HepG2 (cell line): Measurements from ENCODE around the gene P3H3. TPM values are rescaled to one million over a fixed set of nuclear protein-coding genes. Genes with fewer than 3 reads are reported as not detected.
A peak's percentile ranks its signal among the peaks of the same experiment; 100 is the strongest.

Experiments
- DNMT3B ChIP-seq: conservative IDR thresholded peaks from 2 replicates; pipeline ENCODE4 v1.6.1; 2016; ENCODE audit warnings: missing biosample characterization, control low read depth
- GATAD2A ChIP-seq: IDR thresholded peaks from 2 replicates; pipeline ENCODE4 v1.6.1; 2016
- HOXA3 ChIP-seq: sonication (generic); formaldehyde crosslinking; IDR thresholded peaks from 2 replicates; pipeline ENCODE4 v1.5.0; 2020; ENCODE audit warnings: missing genetic modification reagents
- IRF2 ChIP-seq: IDR thresholded peaks from 2 replicates; pipeline ENCODE4 v1.6.1; 2018; ENCODE audit warnings: missing genetic modification reagents, missing compliant biosample characterization
- IRX3 ChIP-seq: sonication (generic); formaldehyde crosslinking; IDR thresholded peaks from 2 replicates; pipeline ENCODE4 v1.8.1; 2023; ENCODE audit warnings: mild to moderate bottlenecking, low read depth, missing genetic modification reagents, borderline replicate concordance
- JUNB ChIP-seq: sonication (generic); formaldehyde crosslinking; IDR thresholded peaks from 2 replicates; pipeline ENCODE4 v1.8.0; 2022; ENCODE audit warnings: missing genetic modification reagents, mild to moderate bottlenecking, borderline replicate concordance
- MAFG ChIP-seq: sonication (generic); formaldehyde crosslinking; IDR thresholded peaks from 2 replicates; pipeline ENCODE4 v1.5.1; 2020; ENCODE audit warnings: mild to moderate bottlenecking, missing genetic modification reagents
- MTF2 ChIP-seq: sonication (generic); formaldehyde crosslinking; IDR thresholded peaks from 2 replicates; pipeline ENCODE4 v1.5.0; 2020; ENCODE audit warnings: missing genetic modification reagents, borderline replicate concordance
- MYC ChIP-seq: sonication (generic); formaldehyde crosslinking; IDR thresholded peaks from 2 replicates; pipeline ENCODE4 v1.9.0; 2021; ENCODE audit warnings: missing genetic modification reagents, borderline replicate concordance
- RAD21 ChIP-seq: fragments of 450-650 bp; formaldehyde crosslinking; IDR thresholded peaks from 2 replicates; pipeline ENCODE4 v1.5.0; 2020; ENCODE audit warnings: mild to moderate bottlenecking
- SETDB1 ChIP-seq: sonication (generic); formaldehyde crosslinking; IDR thresholded peaks from 2 replicates; pipeline ENCODE4 v1.5.1; 2020; ENCODE audit warnings: missing genetic modification reagents, mild to moderate bottlenecking, borderline replicate concordance
- TCF7 ChIP-seq: sonication (generic); IDR thresholded peaks from 2 replicates; pipeline ENCODE4 v1.6.1; 2016; ENCODE audit warnings: antibody characterized with exemption, low read depth
- XRCC5 ChIP-seq: fragments of 200-400 bp; formaldehyde crosslinking; optimal IDR thresholded peaks from 2 replicates; pipeline ENCODE3; 2017; ENCODE audit warnings: mild to moderate bottlenecking, low read length
- ZFP1 ChIP-seq: IDR thresholded peaks from 2 replicates; pipeline ENCODE4 v1.6.1; 2016
- ZNF556 ChIP-seq: sonication (generic); formaldehyde crosslinking; IDR thresholded peaks from 2 replicates; pipeline ENCODE4 v1.4.0; 2020; ENCODE audit warnings: mild to moderate bottlenecking, missing genetic modification reagents, borderline replicate concordance
- ZNF598 ChIP-seq: sonication (generic); formaldehyde crosslinking; IDR thresholded peaks from 2 replicates; pipeline ENCODE4 v1.5.1; 2020; ENCODE audit warnings: mild to moderate bottlenecking, missing genetic modification reagents, borderline replicate concordance
- ZNF652 ChIP-seq: IDR thresholded peaks from 2 replicates; pipeline ENCODE4 v1.6.1; 2016; ENCODE audit warnings: low read depth, borderline replicate concordance
- ZNF746 ChIP-seq: sonication (generic); formaldehyde crosslinking; IDR thresholded peaks from 2 replicates; pipeline ENCODE4 v1.8.0; 2022; ENCODE audit warnings: mild to moderate bottlenecking, missing genetic modification reagents
- ZNF768 ChIP-seq: sonication (generic); formaldehyde crosslinking; IDR thresholded peaks from 2 replicates; pipeline ENCODE4 v1.4.0; 2020; ENCODE audit warnings: missing genetic modification reagents
- polyA plus RNA-seq, 8 experiments: library from polyadenylated mRNA; depleted of rRNA in 3 of 8; stranded (reverse) in 7 of 8; unstranded in 1 of 8; fragments of >200 nt; fragmentation: Illumina TruSeq in 4 of 8; extraction: Trizol in 4 of 8; gene quantifications; 2 replicates each; pipeline versions ENCODE4 v1.2.1 to v1.2.3, GENCODE V29; 2011 to 2016; ENCODE audit warnings: low read depth in 4 of 8, missing spikeins in 1 of 8, mixed read lengths in 1 of 8; ENCODE audit not compliant: insufficient read depth in 1 of 8
- total RNA-seq, 5 experiments: library from RNA; depleted of rRNA; stranded (reverse); fragments of >200 nt; fragmentation: Illumina TruSeq; extraction: Trizol; gene quantifications; 2 replicates each; pipeline ENCODE4 v1.2.3, GENCODE V29; 2016; ENCODE audit warnings: low read depth in 1 of 5
- TF ChIP-seq, protein P1 (sequence below): sonication (generic); formaldehyde crosslinking; IDR thresholded peaks from 2 replicates; pipeline ENCODE4 v1.8.1; 2023; ENCODE audit warnings: mild to moderate bottlenecking, missing genetic modification reagents
- TF ChIP-seq, protein P2 (sequence below): sonication (generic); formaldehyde crosslinking; IDR thresholded peaks from 2 replicates; pipeline ENCODE4 v1.4.0; 2020; ENCODE audit warnings: mild to moderate bottlenecking, low read depth, missing genetic modification reagents
- TF ChIP-seq, protein P3 (sequence below): sonication (generic); formaldehyde crosslinking; IDR thresholded peaks from 2 replicates; pipeline ENCODE4 v1.5.1; 2020; ENCODE audit warnings: missing genetic modification reagents, mild to moderate bottlenecking, borderline replicate concordance
- TF ChIP-seq, protein P4 (sequence below): sonication (generic); formaldehyde crosslinking; IDR thresholded peaks from 2 replicates; pipeline ENCODE4 v1.4.0; 2020; ENCODE audit warnings: missing genetic modification reagents
- TF ChIP-seq, protein P5 (sequence below): IDR thresholded peaks from 2 replicates; pipeline ENCODE4 v1.6.1; 2016; ENCODE audit warnings: missing biosample characterization, missing genetic modification reagents, low read depth

The P3H3 gene
- total and polyA plus RNA-seq, 2 of the 13 experiments (the other 11 are each of a cell fraction or from before 2014, with no cell fraction given) = 20.1 to 20.5 TPM

DNA sequence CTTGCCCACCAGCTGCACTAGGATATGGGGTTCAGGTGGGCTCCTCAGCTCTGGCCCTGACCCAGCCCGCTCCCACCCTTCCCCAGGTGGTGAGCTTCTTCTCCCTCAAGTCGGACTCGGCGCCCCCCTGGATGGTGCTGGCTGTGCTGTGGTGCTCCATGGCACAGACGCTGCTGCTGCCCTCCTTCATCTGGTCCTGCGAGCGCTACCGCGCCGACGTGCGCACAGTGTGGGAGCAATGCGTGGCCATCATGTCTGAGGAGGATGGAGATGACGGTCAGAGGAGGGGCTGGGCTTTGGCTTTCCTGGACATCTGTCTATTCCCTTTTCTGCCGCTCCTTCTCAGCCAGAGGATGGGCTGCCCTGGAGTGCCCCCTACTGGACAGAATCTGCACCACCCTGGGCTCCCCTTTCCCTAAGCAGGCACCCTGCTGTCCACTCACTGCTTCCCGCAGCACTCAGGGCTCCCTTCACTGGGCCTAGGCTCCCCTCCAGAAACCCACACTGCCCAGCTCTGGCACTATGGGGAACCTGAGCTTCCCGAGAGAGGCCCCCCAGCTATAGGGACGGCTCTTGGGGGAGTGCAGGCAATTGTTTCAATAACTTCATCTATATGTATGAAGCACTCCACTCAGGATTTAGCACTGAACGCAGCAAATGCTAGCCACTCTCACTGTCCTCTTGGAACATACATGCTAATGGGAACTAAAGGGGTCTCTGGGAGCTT, 2.6 kb upstream of the P3H3 start (continued):
- no peak for TF ChIP-seq ZNF652 (CRISPR knock-in tag)
- no peak for TF ChIP-seq MYC (CRISPR knock-in tag)
- TF ChIP-seq, protein P1, sequence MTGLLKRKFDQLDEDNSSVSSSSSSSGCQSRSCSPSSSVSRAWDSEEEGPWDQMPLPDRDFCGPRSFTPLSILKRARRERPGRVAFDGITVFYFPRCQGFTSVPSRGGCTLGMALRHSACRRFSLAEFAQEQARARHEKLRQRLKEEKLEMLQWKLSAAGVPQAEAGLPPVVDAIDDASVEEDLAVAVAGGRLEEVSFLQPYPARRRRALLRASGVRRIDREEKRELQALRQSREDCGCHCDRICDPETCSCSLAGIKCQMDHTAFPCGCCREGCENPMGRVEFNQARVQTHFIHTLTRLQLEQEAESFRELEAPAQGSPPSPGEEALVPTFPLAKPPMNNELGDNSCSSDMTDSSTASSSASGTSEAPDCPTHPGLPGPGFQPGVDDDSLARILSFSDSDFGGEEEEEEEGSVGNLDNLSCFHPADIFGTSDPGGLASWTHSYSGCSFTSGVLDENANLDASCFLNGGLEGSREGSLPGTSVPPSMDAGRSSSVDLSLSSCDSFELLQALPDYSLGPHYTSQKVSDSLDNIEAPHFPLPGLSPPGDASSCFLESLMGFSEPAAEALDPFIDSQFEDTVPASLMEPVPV = no peak; the same call in 1 of the 2 replicates
- no peak for TF ChIP-seq IRX3
- no peak for TF ChIP-seq MAFG (CRISPR knock-in tag)
- no peak for TF ChIP-seq ZNF598 (CRISPR knock-in tag)
- TF ChIP-seq, protein P2, sequence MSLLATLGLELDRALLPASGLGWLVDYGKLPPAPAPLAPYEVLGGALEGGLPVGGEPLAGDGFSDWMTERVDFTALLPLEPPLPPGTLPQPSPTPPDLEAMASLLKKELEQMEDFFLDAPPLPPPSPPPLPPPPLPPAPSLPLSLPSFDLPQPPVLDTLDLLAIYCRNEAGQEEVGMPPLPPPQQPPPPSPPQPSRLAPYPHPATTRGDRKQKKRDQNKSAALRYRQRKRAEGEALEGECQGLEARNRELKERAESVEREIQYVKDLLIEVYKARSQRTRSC (CRISPR knock-in tag) = no peak
- no peak for TF ChIP-seq JUNB (CRISPR knock-in tag)
- 0 out of 2 replicates have a peak, but pooled peaks have one; percentile 34 for TF ChIP-seq IRF2 (CRISPR knock-in tag)
- TF ChIP-seq GATAD2A (CRISPR knock-in tag) = no peak
- TF ChIP-seq HOXA3 (CRISPR knock-in tag) = peak; percentile 34; the same call in 1 of the 2 replicates
- TF ChIP-seq, protein P3, sequence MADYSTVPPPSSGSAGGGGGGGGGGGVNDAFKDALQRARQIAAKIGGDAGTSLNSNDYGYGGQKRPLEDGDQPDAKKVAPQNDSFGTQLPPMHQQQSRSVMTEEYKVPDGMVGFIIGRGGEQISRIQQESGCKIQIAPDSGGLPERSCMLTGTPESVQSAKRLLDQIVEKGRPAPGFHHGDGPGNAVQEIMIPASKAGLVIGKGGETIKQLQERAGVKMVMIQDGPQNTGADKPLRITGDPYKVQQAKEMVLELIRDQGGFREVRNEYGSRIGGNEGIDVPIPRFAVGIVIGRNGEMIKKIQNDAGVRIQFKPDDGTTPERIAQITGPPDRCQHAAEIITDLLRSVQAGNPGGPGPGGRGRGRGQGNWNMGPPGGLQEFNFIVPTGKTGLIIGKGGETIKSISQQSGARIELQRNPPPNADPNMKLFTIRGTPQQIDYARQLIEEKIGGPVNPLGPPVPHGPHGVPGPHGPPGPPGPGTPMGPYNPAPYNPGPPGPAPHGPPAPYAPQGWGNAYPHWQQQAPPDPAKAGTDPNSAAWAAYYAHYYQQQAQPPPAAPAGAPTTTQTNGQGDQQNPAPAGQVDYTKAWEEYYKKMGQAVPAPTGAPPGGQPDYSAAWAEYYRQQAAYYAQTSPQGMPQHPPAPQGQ (CRISPR knock-in tag) = no peak
- no peak for TF ChIP-seq MTF2 (CRISPR knock-in tag)
- TF ChIP-seq ZNF746 (CRISPR knock-in tag) = no peak
- TF ChIP-seq ZNF768 (CRISPR knock-in tag) = peak; percentile 28; the same call in 1 of the 2 replicates
- TF ChIP-seq ZNF556 = no peak
- TF ChIP-seq TCF7 = no peak
- TF ChIP-seq SETDB1 (CRISPR knock-in tag) = no peak
- TF ChIP-seq ZFP1 = no peak
- no peak for TF ChIP-seq DNMT3B (CRISPR knock-in tag)
- peak; percentile 85 for TF ChIP-seq RAD21 (CRISPR knock-in tag)
- TF ChIP-seq, protein P4, sequence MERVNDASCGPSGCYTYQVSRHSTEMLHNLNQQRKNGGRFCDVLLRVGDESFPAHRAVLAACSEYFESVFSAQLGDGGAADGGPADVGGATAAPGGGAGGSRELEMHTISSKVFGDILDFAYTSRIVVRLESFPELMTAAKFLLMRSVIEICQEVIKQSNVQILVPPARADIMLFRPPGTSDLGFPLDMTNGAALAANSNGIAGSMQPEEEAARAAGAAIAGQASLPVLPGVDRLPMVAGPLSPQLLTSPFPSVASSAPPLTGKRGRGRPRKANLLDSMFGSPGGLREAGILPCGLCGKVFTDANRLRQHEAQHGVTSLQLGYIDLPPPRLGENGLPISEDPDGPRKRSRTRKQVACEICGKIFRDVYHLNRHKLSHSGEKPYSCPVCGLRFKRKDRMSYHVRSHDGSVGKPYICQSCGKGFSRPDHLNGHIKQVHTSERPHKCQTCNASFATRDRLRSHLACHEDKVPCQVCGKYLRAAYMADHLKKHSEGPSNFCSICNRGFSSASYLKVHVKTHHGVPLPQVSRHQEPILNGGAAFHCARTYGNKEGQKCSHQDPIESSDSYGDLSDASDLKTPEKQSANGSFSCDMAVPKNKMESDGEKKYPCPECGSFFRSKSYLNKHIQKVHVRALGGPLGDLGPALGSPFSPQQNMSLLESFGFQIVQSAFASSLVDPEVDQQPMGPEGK (CRISPR knock-in tag) = no peak
- TF ChIP-seq, protein P5, sequence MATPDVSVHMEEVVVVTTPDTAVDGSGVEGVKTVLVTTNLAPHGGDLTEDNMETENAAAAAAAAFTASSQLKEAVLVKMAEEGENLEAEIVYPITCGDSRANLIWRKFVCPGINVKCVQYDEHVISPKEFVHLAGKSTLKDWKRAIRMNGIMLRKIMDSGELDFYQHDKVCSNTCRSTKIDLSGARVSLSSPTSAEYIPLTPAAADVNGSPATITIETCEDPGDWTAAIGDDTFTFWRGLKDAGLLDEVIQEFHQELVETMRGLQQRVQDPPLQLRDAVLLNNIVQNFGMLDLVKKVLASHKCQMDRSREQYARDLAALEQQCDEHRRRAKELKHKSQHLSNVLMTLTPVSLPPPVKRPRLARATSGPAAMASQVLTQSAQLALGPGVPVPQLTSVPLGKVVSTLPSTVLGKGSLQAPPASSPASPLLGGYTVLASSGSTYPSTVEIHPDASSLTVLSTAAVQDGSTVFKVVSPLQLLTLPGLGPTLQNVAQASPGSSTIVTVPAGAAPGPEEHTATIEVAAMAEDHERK = no peak
- peak; percentile 91 for TF ChIP-seq XRCC5
